Keratinocyte (primary cell): ENCODE measurements around the gene ST3GAL2. TPM values are rescaled to one million over a fixed set of nuclear protein-coding genes. Genes with fewer than 3 reads are reported as not detected.
"Not testable (repeated sequence)": the region's sequence is repeated elsewhere in the genome, so short reads cannot be mapped to it uniquely, and the experiment has no call there.

ENCODE experiments used
- DNase-seq: peaks from one replicate; pipeline ENCODE4 v3.0.0-alpha.2; 2011; ENCODE audit warnings: low read depth, missing footprints, low spot score
- FAIRE-seq: peaks from 2 replicates; lab custom pipeline; 2011; peaks lifted over from hg19 to GRCh38; lab: Jason Lieb, UNC
- H2AFZ ChIP-seq: 2 replicates; pipeline ENCODE4 v1.6.0; 2012; ENCODE audit warnings: low read length, control low read depth, inconsistent platforms; ENCODE audit not compliant: control insufficient read depth
- H3K27ac ChIP-seq: 2 replicates; pipeline ENCODE4 v1.5.1; 2011; ENCODE audit warnings: low read length; ENCODE audit not compliant: control insufficient read depth, insufficient read depth
- H3K27me3 ChIP-seq: 3 replicates; pipeline ENCODE4 v1.6.0; 2011; ENCODE audit warnings: low read length; ENCODE audit not compliant: control insufficient read depth, insufficient read depth; ENCODE audit errors: extremely low read depth
- H3K36me3 ChIP-seq, 2 experiments: 2 replicates in 1 of 2; 3 replicates in 1 of 2; pipeline ENCODE4 v1.5.1; 2011; ENCODE audit warnings: low read length in 2 of 2, mild to moderate bottlenecking in 1 of 2; ENCODE audit not compliant: control insufficient read depth in 2 of 2, insufficient read depth in 2 of 2; ENCODE audit errors: extremely low read depth in 1 of 2
- H3K4me1 ChIP-seq: 3 replicates; pipeline ENCODE4 v1.5.1; 2011; ENCODE audit warnings: low read length; ENCODE audit not compliant: control insufficient read depth, insufficient read depth; ENCODE audit errors: extremely low read depth
- H3K4me2 ChIP-seq: 3 replicates; pipeline ENCODE4 v1.6.0; 2011; ENCODE audit warnings: low read depth, low read length; ENCODE audit not compliant: control insufficient read depth, insufficient read depth; ENCODE audit errors: extremely low read depth
- H3K4me3 ChIP-seq, 3 experiments: fragments of 200-600 bp in 1 of 3; sonication (generic) in 1 of 3; 2 replicates in 2 of 3; 3 replicates in 1 of 3; pipeline ENCODE4 v1.5.1; 2011 to 2016; ENCODE audit warnings: low read length in 3 of 3, mild to moderate bottlenecking in 3 of 3, control low read depth in 2 of 3, inconsistent platforms in 1 of 3, low read depth in 1 of 3, mixed read lengths in 1 of 3, mixed run types in 1 of 3, moderate library complexity in 1 of 3; ENCODE audit not compliant: control insufficient read depth in 2 of 3, insufficient read depth in 2 of 3; ENCODE audit errors: extremely low read depth in 1 of 3
- H3K79me2 ChIP-seq: 2 replicates; pipeline ENCODE4 v1.6.0; 2012; ENCODE audit warnings: low read length; ENCODE audit not compliant: control insufficient read depth, insufficient read depth
- H3K9ac ChIP-seq: 3 replicates; pipeline ENCODE4 v1.6.0; 2011; ENCODE audit warnings: low read length; ENCODE audit not compliant: control insufficient read depth, insufficient read depth; ENCODE audit errors: extremely low read depth
- H3K9me1 ChIP-seq: 3 replicates; pipeline ENCODE4 v1.6.0; 2011; ENCODE audit warnings: low read length; ENCODE audit not compliant: control insufficient read depth, insufficient read depth; ENCODE audit errors: extremely low read depth
- H3K9me3 ChIP-seq: 2 replicates; pipeline ENCODE4 v1.5.1; 2012; ENCODE audit warnings: low read depth, low read length; ENCODE audit not compliant: control insufficient read depth
- H4K20me1 ChIP-seq: 3 replicates; pipeline ENCODE4 v1.6.0; 2011; ENCODE audit warnings: low read length; ENCODE audit not compliant: control insufficient read depth, insufficient read depth; ENCODE audit errors: extremely low read depth
- EZH2 ChIP-seq: IDR thresholded peaks from one replicate; pipeline ENCODE4 v1.6.1; 2012; ENCODE audit warnings: inconsistent platforms, mild to moderate bottlenecking, low read length, moderate library complexity
- dilution Hi-C: fragments of 300-500 bp; cut with MboI; formaldehyde crosslinking; loops from one replicate; pipeline ENCODE4 v1.7.0; 2020; ENCODE audit warnings: low sequenced_read_pairs; ENCODE audit not compliant: extremely low pct_ligation_motif_present
- polyA plus RNA-seq, 5 experiments: library from polyadenylated mRNA; depleted of rRNA in 3 of 5; stranded (reverse) in 3 of 5; stranded (forward) in 1 of 5; unstranded in 1 of 5; fragments of >200 nt; gene quantifications; 1 replicate in 1 of 5; 2 replicates in 3 of 5; 3 replicates in 1 of 5; pipeline versions ENCODE4 v1.2.1 to v1.2.3, GENCODE V29; 2011 to 2012; ENCODE audit warnings: missing spikeins in 2 of 5, low read depth in 1 of 5, low replicate concordance in 1 of 5
- TF ChIP-seq, protein P1 (sequence below), 3 experiments: IDR thresholded peaks in 1 of 3; conservative IDR thresholded peaks in 1 of 3; optimal IDR thresholded peaks in 1 of 3; 2 replicates in 2 of 3; 3 replicates in 1 of 3; pipeline versions ENCODE3 to v1.5.1; 2011; ENCODE audit warnings: low read length in 3 of 3, mild to moderate bottlenecking in 3 of 3, moderate library complexity in 2 of 3, control low read depth in 1 of 3, inconsistent platforms in 1 of 3; ENCODE audit not compliant: insufficient read depth in 2 of 3; ENCODE audit errors: extremely low read depth in 1 of 3

ST3GAL2 gene
- polyA plus RNA-seq, 1 donor (not counting 4 experiments of a cell fraction or from before 2014, with no cell fraction given), result 4.0 TPM

- FAIRE-seq (no peak), DNase-seq (no peak)
- Histone ChIP-seq H3K4me3 (no peak overlapping the region), H2AFZ (no peak overlapping the region), H4K20me1 (no peaks in the 10 kb centered on the region), H3K79me2 (no peaks in the 10 kb centered on the region), H3K9ac (no peak overlapping the region), H3K9me3 (no peaks in the 10 kb centered on the region), H3K36me3 (peaks cover 0 to 2% of the 10 kb centered on the region in 2 experiments), H3K4me2 (no peak overlapping the region), H3K27me3 (no peaks in the 10 kb centered on the region), H3K27ac (no peak overlapping the region), H3K9me1 (no peaks in the 10 kb centered on the region), H3K4me1 (peaks cover 22% of the 10 kb centered on the region)
- TF ChIP-seq EZH2, result no peak
- dilution Hi-C loops, result no loop called here
Observed at GRCh38 chr16:70388006-70388680, 50.8 kb downstream of the ST3GAL2 start.

GRCh38 chr16:70386289-70386986 lies 52.5 kb downstream of the ST3GAL2 start:
- FAIRE-seq, result not testable (repeated sequence)

GRCh38 chr16:70383421-70383960 lies 55.4 kb downstream of the ST3GAL2 start:
- H3K27me3 ChIP-seq, result no peaks in the 10 kb centered on the region
- FAIRE-seq (no peak), DNase-seq (no peak)
- H3K9ac ChIP-seq, result no peak overlapping the region
- H3K79me2 ChIP-seq, result peaks cover 12% of the 10 kb centered on the region
- H3K4me3 ChIP-seq, result no peak overlapping the region
- no peak for TF ChIP-seq EZH2
- TF ChIP-seq, protein P1, sequence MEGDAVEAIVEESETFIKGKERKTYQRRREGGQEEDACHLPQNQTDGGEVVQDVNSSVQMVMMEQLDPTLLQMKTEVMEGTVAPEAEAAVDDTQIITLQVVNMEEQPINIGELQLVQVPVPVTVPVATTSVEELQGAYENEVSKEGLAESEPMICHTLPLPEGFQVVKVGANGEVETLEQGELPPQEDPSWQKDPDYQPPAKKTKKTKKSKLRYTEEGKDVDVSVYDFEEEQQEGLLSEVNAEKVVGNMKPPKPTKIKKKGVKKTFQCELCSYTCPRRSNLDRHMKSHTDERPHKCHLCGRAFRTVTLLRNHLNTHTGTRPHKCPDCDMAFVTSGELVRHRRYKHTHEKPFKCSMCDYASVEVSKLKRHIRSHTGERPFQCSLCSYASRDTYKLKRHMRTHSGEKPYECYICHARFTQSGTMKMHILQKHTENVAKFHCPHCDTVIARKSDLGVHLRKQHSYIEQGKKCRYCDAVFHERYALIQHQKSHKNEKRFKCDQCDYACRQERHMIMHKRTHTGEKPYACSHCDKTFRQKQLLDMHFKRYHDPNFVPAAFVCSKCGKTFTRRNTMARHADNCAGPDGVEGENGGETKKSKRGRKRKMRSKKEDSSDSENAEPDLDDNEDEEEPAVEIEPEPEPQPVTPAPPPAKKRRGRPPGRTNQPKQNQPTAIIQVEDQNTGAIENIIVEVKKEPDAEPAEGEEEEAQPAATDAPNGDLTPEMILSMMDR (optimal IDR thresholded peaks at IDR 0.05 in 1 of 3, IDR thresholded peaks at IDR 0.05 in 1 of 3, conservative IDR thresholded peaks at IDR 0.05 in 1 of 3; ENCODE audit: extremely low read depth in 1 of 3, insufficient read depth in 2 of 3, low read length in 3 of 3), result no peak
- H3K4me1 ChIP-seq, result peaks cover 10% of the 10 kb centered on the region
- H3K4me2 ChIP-seq, result no peak overlapping the region
- peaks cover 4 to 5% of the 10 kb centered on the region in 2 experiments for H3K36me3 ChIP-seq
- dilution Hi-C loops, result no loop called here
- H3K9me3 ChIP-seq, result no peaks in the 10 kb centered on the region
- no peaks in the 10 kb centered on the region for H4K20me1 ChIP-seq
- H3K9me1 ChIP-seq, result no peaks in the 10 kb centered on the region
- H3K27ac ChIP-seq, result no peak overlapping the region
- no peak overlapping the region for H2AFZ ChIP-seq

More at GRCh38 chr16:70386289-70386986, 52.5 kb downstream of the ST3GAL2 start:
- H3K36me3 ChIP-seq, H3K9ac ChIP-seq, H3K27ac ChIP-seq, H3K9me1 ChIP-seq, H3K4me2 ChIP-seq, H3K79me2 ChIP-seq, H4K20me1 ChIP-seq, H2AFZ ChIP-seq, DNase-seq, H3K27me3 ChIP-seq, H3K9me3 ChIP-seq, dilution Hi-C loops, H3K4me3 ChIP-seq: not testable (repeated sequence)
- peaks cover 18% of the 10 kb centered on the region for H3K4me1 ChIP-seq
